GM12874 (cell line): Measurements from ENCODE around the gene SELENOF.

Source experiments
- CTCF ChIP-seq: IDR thresholded peaks from 2 replicates; pipeline ENCODE4 v1.5.1; 2011; ENCODE audit warnings: low read depth, mild to moderate bottlenecking, control low read depth, low read length, moderate library complexity; ENCODE audit not compliant: insufficient read depth

Gene SELENOF

GRCh38 chr1:86856196-86856595 lies 57.7 kb downstream of the SELENOF start:
- no peak for TF ChIP-seq CTCF

- no peak for TF ChIP-seq CTCF
These were observed 59.6 kb downstream of the SELENOF start for GRCh38 chr1:86854352-86854751.

- no peak for TF ChIP-seq CTCF
These were observed 61.0 kb downstream of the SELENOF start for GRCh38 chr1:86852782-86853408.

- no peak for TF ChIP-seq CTCF
These were observed 61.6 kb downstream of the SELENOF start for GRCh38 chr1:86852289-86852688.

GRCh38 chr1:86849756-86850155 lies 64.2 kb downstream of the SELENOF start:
- TF ChIP-seq CTCF, result no peak

GRCh38 chr1:86848654-86849053 lies 65.3 kb downstream of the SELENOF start:
- no peak for TF ChIP-seq CTCF

GRCh38 chr1:86846164-86846647 lies 67.7 kb downstream of the SELENOF start:
- no peak for TF ChIP-seq CTCF
